K562 (cell line): ENCODE results near the gene GRAMD2A. TPM values are rescaled to one million over a fixed set of nuclear protein-coding genes. Genes with fewer than 3 reads are reported as not detected.
A peak's percentile ranks its signal among the peaks of the same experiment; 100 is the strongest.

Experiments
- ATAC-seq: fragments of 200-7000 bp; cut with Tn5 transposase; 3 replicates; pipeline ENCODE4 v1.9.1; 2020; ENCODE audit warnings: moderate library complexity
- BruUV-seq: library from RNA; stranded (reverse); fragments of 400-500 nt; replicated peaks from 2 replicates; lab custom pipeline; 2021; lab: Mats Ljungman, UMichigan
- CTCF ChIA-PET: fragments of 300-600 bp; formaldehyde crosslinking; extraction: SDS; loops from one replicate; lab custom pipeline; 2021; ENCODE audit warnings: low intra/inter-chr PET ratio; lab: Yijun Ruan, JAX
- POLR2A ChIA-PET: fragments of 300-600, 350-650 bp; sonication (Branson Sonifier 250); formaldehyde crosslinking; extraction: SDS; loops from one replicate; lab custom pipeline; 2021; ENCODE audit warnings: antibody characterized with exemption, inconsistent platforms; lab: Yijun Ruan, JAX
- DNase-seq, 4 experiments: peaks; one replicate each; pipeline versions ENCODE4 v3.0.0 to v3.0.0-alpha.2; 2011 to 2018; ENCODE audit warnings: low spot score in 3 of 4, mixed read lengths in 3 of 4; ENCODE audit errors: extremely low read depth in 1 of 4
- FAIRE-seq: peaks from 2 replicates; lab custom pipeline; 2011; peaks lifted over from hg19 to GRCh38; lab: Jason Lieb, UNC
- H2AFZ ChIP-seq: 2 replicates; pipeline ENCODE4 v1.6.0; 2011; ENCODE audit warnings: low read depth, low read length, control low read depth, inconsistent platforms
- H3K27ac ChIP-seq: fragments of 200-600 bp; 3 replicates; pipeline ENCODE4 v1.8.0; 2011; ENCODE audit warnings: low read depth, mild to moderate bottlenecking, control low read depth, inconsistent platforms, low read length, moderate library complexity, mixed read lengths; ENCODE audit errors: extremely low read depth
- H3K27me3 ChIP-seq, 2 experiments: fragments of 300-600 bp in 1 of 2; 2 replicates in 1 of 2; 3 replicates in 1 of 2; pipeline versions ENCODE4 v1.6.0 to v1.8.0; 2011; ENCODE audit warnings: inconsistent platforms in 2 of 2, low read length in 2 of 2, mild to moderate bottlenecking in 1 of 2, mixed read lengths in 1 of 2, moderate library complexity in 1 of 2; ENCODE audit not compliant: control insufficient read depth in 2 of 2, insufficient read depth in 2 of 2
- H3K36me3 ChIP-seq: fragments of 300-600 bp; 3 replicates; pipeline ENCODE4 v1.8.0; 2011; ENCODE audit warnings: mild to moderate bottlenecking, low read length, inconsistent platforms; ENCODE audit not compliant: control insufficient read depth, insufficient read depth
- H3K4me1 ChIP-seq, 2 experiments: fragments of 200-600 bp in 1 of 2; replicated peaks in 1 of 2; 2 replicates in 1 of 2; 3 replicates in 1 of 2; pipeline versions ENCODE4 v1.5.1 to v1.8.0; 2011; ENCODE audit warnings: inconsistent platforms in 2 of 2, low read length in 2 of 2, mild to moderate bottlenecking in 1 of 2, mixed read lengths in 1 of 2, moderate library complexity in 1 of 2; ENCODE audit not compliant: control insufficient read depth in 2 of 2, insufficient read depth in 2 of 2
- H3K4me2 ChIP-seq: 2 replicates; pipeline ENCODE4 v1.6.1; 2011; ENCODE audit warnings: low read length, control low read depth, inconsistent platforms, mixed read lengths; ENCODE audit not compliant: insufficient read depth
- H3K4me3 ChIP-seq: fragments of 200-600 bp; sonication (generic), shearing (Covaris generic); 2 replicates; pipeline ENCODE4 v1.5.1; 2016; ENCODE audit warnings: control low read depth, inconsistent platforms
- H3K79me2 ChIP-seq: fragments of 200-600 bp; 3 replicates; pipeline ENCODE4 v1.8.0; 2011; ENCODE audit warnings: low read length, inconsistent platforms; ENCODE audit not compliant: control insufficient read depth, insufficient read depth
- H3K9ac ChIP-seq, 2 experiments: 2 replicates each; pipeline versions ENCODE4 v1.6.0 to v1.6.1; 2011; ENCODE audit warnings: low read depth in 2 of 2, low read length in 2 of 2, control low read depth in 1 of 2, inconsistent platforms in 1 of 2, mild to moderate bottlenecking in 1 of 2, mixed read lengths in 1 of 2; ENCODE audit not compliant: insufficient read depth in 1 of 2
- H3K9me1 ChIP-seq: one replicate; pipeline ENCODE4 v1.6.0; 2011; ENCODE audit warnings: inconsistent platforms, mild to moderate bottlenecking, low read length, moderate library complexity; ENCODE audit not compliant: control insufficient read depth, insufficient read depth
- H3K9me3 ChIP-seq: replicated peaks from 2 replicates; pipeline ENCODE4 v1.5.1; 2011; ENCODE audit warnings: low read depth, low read length, inconsistent platforms; ENCODE audit not compliant: control insufficient read depth, insufficient read depth
- H4K20me1 ChIP-seq: replicated peaks from 2 replicates; pipeline ENCODE4 v1.6.1; 2011; ENCODE audit warnings: low read length, inconsistent platforms, mixed read lengths; ENCODE audit not compliant: control insufficient read depth, insufficient read depth
- ARID1B ChIP-seq: fragments of 450-650 bp; IDR thresholded peaks from 2 replicates; pipeline ENCODE4 v1.6.1; 2016; ENCODE audit warnings: antibody characterized with exemption, mild to moderate bottlenecking, inconsistent platforms
- DPF2 ChIP-seq: fragments of 450-650 bp; IDR thresholded peaks from 2 replicates; pipeline ENCODE4 v1.6.1; 2016
- ETV1 ChIP-seq: fragments of 450-650 bp; conservative IDR thresholded peaks from 2 replicates; pipeline ENCODE4 v1.6.1; 2016; ENCODE audit warnings: missing genetic modification characterization, control low read depth, low read depth, missing compliant biosample characterization
- FIP1L1 ChIP-seq: fragments of 200-400 bp; formaldehyde crosslinking; IDR thresholded peaks from 2 replicates; pipeline ENCODE4 v1.6.1; 2018; ENCODE audit warnings: mild to moderate bottlenecking, low read depth, low read length; ENCODE audit not compliant: poor library complexity, severe bottlenecking
- NR2C2 ChIP-seq, 2 experiments: fragments of 200-800 bp in 1 of 2; sonication (Bioruptor generic) in 1 of 2; sonication (generic) in 1 of 2; formaldehyde crosslinking in 1 of 2; IDR thresholded peaks; 2 replicates each; pipeline versions ENCODE4 v1.6.1 to v1.8.0; 2016 to 2022; ENCODE audit warnings: mild to moderate bottlenecking in 1 of 2, missing compliant biosample characterization in 1 of 2, missing genetic modification characterization in 1 of 2, missing genetic modification reagents in 1 of 2
- NR2F6 ChIP-seq: fragments of 450-650 bp; formaldehyde crosslinking; IDR thresholded peaks from 2 replicates; pipeline ENCODE4 v1.4.0; 2020; ENCODE audit warnings: mild to moderate bottlenecking
- PRPF4 ChIP-seq: fragments of 200-400 bp; formaldehyde crosslinking; IDR thresholded peaks from one replicate; pipeline ENCODE4 v1.6.1; 2017; ENCODE audit warnings: low read length, low read depth, mild to moderate bottlenecking; ENCODE audit not compliant: insufficient read depth, poor library complexity, severe bottlenecking
- PTBP1 ChIP-seq: fragments of 200-400 bp; formaldehyde crosslinking; IDR thresholded peaks from 2 replicates; pipeline ENCODE4 v1.6.1; 2017; ENCODE audit warnings: low read depth, low read length
- PTTG1 ChIP-seq: fragments of 450-650 bp; IDR thresholded peaks from 2 replicates; pipeline ENCODE4 v1.6.1; 2016; ENCODE audit warnings: low read depth, mild to moderate bottlenecking, missing genetic modification characterization, missing compliant biosample characterization
- TCF7 ChIP-seq: sonication (generic); IDR thresholded peaks from 2 replicates; pipeline ENCODE4 v1.6.1; 2016; ENCODE audit warnings: antibody characterized with exemption, borderline replicate concordance
- WHSC1 ChIP-seq: IDR thresholded peaks from one replicate; pipeline ENCODE4 v1.6.1; 2012; ENCODE audit warnings: low read length, control low read depth, inconsistent platforms
- ZFX ChIP-seq: sonication (generic); formaldehyde crosslinking; IDR thresholded peaks from 2 replicates; pipeline ENCODE4 v1.8.0; 2022; ENCODE audit warnings: mild to moderate bottlenecking, missing genetic modification reagents, moderate library complexity
- ZNF76 ChIP-seq: fragments of 250-450 bp; sonication (Bioruptor Pico); IDR thresholded peaks from 2 replicates; pipeline ENCODE4 v1.4.0; 2020; ENCODE audit warnings: mild to moderate bottlenecking, moderate library complexity, borderline replicate concordance
- ZNF766 ChIP-seq: fragments of 200-800 bp; sonication (Bioruptor generic); conservative IDR thresholded peaks from 2 replicates; pipeline ENCODE4 v1.6.1; 2016; ENCODE audit warnings: missing genetic modification characterization, missing compliant biosample characterization
- WGBS: fragments of 100-300 bp; shearing (Covaris generic); methylation state at CpG from one replicate; pipeline ENCODE4 v1.1.6; 2016; ENCODE audit warnings: low coverage, mixed read lengths; ENCODE audit not compliant: insufficient coverage; ENCODE audit errors: missing lambda C conversion rate; 5-methylcytosine and 5-hydroxymethylcytosine counted together
- in situ Hi-C: fragments of 300-500 bp; cut with MboI; formaldehyde crosslinking; loops from 4 replicates; pipeline ENCODE4 v1.15.0; 2018; ENCODE audit warnings: inconsistent platforms, mixed read lengths
- intact Hi-C: fragments of 100-400 bp; cut with micrococcal nuclease; formaldehyde crosslinking; loops from 2 replicates; pipeline ENCODE4 v1.14.2; 2022
- polyA plus RNA-seq, 8 experiments: library from polyadenylated mRNA; depleted of rRNA in 4 of 8; stranded (reverse) in 5 of 8; unstranded in 3 of 8; fragments of >200 nt; fragmentation: Nextera tagmentation in 2 of 8; fragmentation: Illumina TruSeq in 1 of 8; extraction: Ambion mirVana in 2 of 8; extraction: Trizol in 1 of 8; gene quantifications; 2 replicates each; pipeline versions ENCODE4 v1.2.1 to v1.2.3, GENCODE V29; 2011 to 2014; ENCODE audit warnings: inconsistent platforms in 1 of 8, missing spikeins in 1 of 8
- total RNA-seq, 7 experiments: library from RNA; depleted of rRNA in 6 of 7; stranded (reverse); fragments of >200 nt in 6 of 7; fragmentation: Illumina TruSeq in 2 of 7; extraction: Trizol in 2 of 7; gene quantifications; 2 replicates each; pipeline versions ENCODE4 v1.2.1 to v1.2.3, GENCODE V29; 2011 to 2021; ENCODE audit warnings: low replicate concordance in 1 of 7
- TF ChIP-seq, protein P1 (sequence below): fragments of 250-450 bp; sonication (Bioruptor Pico); IDR thresholded peaks from 2 replicates; pipeline ENCODE4 v1.4.0; 2020; ENCODE audit warnings: borderline replicate concordance
- TF ChIP-seq, protein P2 (sequence below), 2 experiments: fragments of 450-650 bp; conservative IDR thresholded peaks; 2 replicates each; pipeline ENCODE4 v1.6.1; 2017; ENCODE audit warnings: mild to moderate bottlenecking in 2 of 2, moderate library complexity in 2 of 2

Gene GRAMD2A
- total and polyA plus RNA-seq, 9 of the 15 experiments (the other 6 are each of a cell fraction or from before 2014, with no cell fraction given): 0.08 to 0.22 TPM; not detected in 7

DNA sequence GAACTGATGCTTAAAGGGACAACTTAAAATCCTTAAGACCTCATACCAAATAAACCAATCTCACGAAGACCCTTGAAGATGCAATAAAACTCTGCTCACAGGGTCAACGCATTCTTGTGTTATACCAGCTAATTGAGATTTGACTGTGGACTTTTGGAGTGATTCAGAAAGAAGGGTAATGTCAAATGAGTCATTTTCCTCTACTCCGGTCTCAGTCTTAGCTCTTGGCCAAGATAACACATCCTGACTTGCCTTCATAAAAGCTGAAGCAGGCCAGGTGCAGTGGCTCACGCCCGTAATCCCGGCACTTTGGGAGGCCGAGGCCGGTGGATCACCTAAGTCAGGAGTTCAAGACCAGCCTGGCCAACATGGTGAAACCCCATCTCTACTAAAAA, 29.6 kb upstream of the GRAMD2A start (continued):
- TF ChIP-seq ARID1B: peak; percentile 49; the same call in 1 of the 2 replicates
- TF ChIP-seq ZFX (CRISPR knock-in tag): 0 out of 2 replicates have a peak, but pooled peaks have one; percentile 14
- TF ChIP-seq ETV1 (tag): peak; percentile 18; the same call in 1 of the 2 replicates
- peak; percentile 57; the same call in 1 of the 2 replicates for TF ChIP-seq DPF2

DNA sequence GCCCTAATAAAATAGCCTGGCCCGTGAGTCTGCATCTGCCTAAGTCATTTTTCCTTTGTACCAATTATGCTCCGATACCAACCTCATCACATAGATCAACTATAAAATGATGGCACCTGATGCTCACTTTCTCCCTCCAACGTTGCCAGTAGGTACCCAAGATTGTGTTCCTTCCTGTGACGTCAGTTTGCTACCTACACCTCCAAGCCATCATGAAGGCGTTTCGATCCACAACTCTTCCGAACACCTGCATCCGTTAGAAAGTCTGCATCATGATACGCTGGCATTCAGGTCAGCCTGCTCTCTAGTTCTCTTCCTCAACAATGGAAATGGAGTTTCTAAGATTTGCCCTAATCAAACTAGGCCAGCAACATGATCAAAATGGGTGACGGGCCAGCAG, 25.7 kb upstream of the GRAMD2A start:
- no peak overlapping the region; a peak in 1 of 4 replicates for H3K9ac ChIP-seq
- H3K9me1 ChIP-seq: peaks cover 8% of the 10 kb centered on the region
- POLR2A ChIA-PET: interaction anchor here (0.5 kb wide), 1 partner anchor 377 kb away, joined by 3 read pairs; no protein-coding TSS in a partner anchor
- H3K27ac ChIP-seq: no peak overlapping the region
- H2AFZ ChIP-seq: no peak overlapping the region
- peaks cover 95% of the 10 kb centered on the region for H3K79me2 ChIP-seq
- no peak for FAIRE-seq
- H3K27me3 ChIP-seq: no peaks in the 10 kb centered on the region
- H3K4me3 ChIP-seq: no peak overlapping the region
- H3K36me3 ChIP-seq: peaks cover 85% of the 10 kb centered on the region
- BruUV-seq: no TSS peak
- no peak overlapping the region for H3K4me2 ChIP-seq
- CTCF ChIA-PET: interaction anchor here (0.6 kb wide), 1 partner anchor 326 kb away, joined by 4 read pairs; no protein-coding TSS in a partner anchor
- WGBS: 93% methylated on average over 8 of the region's 10 CpGs
- no peaks in the 10 kb centered on the region for H3K9me3 ChIP-seq
- intact Hi-C loops: no loop called here
- DNase-seq: no peak
- H4K20me1 ChIP-seq: peaks cover 23% of the 10 kb centered on the region
- peaks cover 20 to 26% of the 10 kb centered on the region in 2 experiments for H3K4me1 ChIP-seq
- no peak for ATAC-seq
- in situ Hi-C loops: no loop called here
- TF ChIP-seq, protein P1, sequence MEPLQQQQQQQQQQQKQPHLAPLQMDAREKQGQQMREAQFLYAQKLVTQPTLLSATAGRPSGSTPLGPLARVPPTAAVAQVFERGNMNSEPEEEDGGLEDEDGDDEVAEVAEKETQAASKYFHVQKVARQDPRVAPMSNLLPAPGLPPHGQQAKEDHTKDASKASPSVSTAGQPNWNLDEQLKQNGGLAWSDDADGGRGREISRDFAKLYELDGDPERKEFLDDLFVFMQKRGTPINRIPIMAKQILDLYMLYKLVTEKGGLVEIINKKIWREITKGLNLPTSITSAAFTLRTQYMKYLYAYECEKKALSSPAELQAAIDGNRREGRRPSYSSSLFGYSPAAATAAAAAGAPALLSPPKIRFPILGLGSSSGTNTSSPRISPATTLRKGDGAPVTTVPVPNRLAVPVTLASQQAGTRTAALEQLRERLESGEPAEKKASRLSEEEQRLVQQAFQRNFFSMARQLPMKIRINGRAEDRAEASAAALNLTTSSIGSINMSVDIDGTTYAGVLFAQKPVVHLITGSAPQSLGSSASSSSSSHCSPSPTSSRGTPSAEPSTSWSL: no peak
- TF ChIP-seq ZNF76 (CRISPR knock-in tag): no peak
- TF ChIP-seq, protein P2, sequence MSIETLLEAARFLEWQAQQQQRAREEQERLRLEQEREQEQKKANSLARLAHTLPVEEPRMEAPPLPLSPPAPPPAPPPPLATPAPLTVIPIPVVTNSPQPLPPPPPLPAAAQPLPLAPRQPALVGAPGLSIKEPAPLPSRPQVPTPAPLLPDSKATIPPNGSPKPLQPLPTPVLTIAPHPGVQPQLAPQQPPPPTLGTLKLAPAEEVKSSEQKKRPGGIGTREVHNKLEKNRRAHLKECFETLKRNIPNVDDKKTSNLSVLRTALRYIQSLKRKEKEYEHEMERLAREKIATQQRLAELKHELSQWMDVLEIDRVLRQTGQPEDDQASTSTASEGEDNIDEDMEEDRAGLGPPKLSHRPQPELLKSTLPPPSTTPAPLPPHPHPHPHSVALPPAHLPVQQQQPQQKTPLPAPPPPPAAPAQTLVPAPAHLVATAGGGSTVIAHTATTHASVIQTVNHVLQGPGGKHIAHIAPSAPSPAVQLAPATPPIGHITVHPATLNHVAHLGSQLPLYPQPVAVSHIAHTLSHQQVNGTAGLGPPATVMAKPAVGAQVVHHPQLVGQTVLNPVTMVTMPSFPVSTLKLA (conservative IDR thresholded peaks at IDR 0.05): no peak
- TF ChIP-seq PRPF4: no peak
- TF ChIP-seq PTBP1: no peak
- TF ChIP-seq TCF7: no peak
- no peak for TF ChIP-seq FIP1L1
- no peak for TF ChIP-seq NR2F6 (CRISPR knock-in tag)
- TF ChIP-seq PTTG1 (tag): no peak
- TF ChIP-seq NR2C2 (CRISPR knock-in tag; IDR thresholded peaks at IDR 0.05): no peak
- no peak for TF ChIP-seq NR2C2 (tag; IDR thresholded peaks at IDR 0.05)
- no peak for TF ChIP-seq WHSC1
- no peak for TF ChIP-seq ZNF766 (CRISPR knock-in tag)
